ENCODE results near the gene TAOK1. TPM values are rescaled to one million over a fixed set of nuclear protein-coding genes. Genes with fewer than 3 reads are reported as not detected.

Gene TAOK1
- total RNA-seq, 1 donor from 2014 or later, result 100 TPM

GRCh38 chr17:29524692-29525091 lies 134.5 kb downstream of the TAOK1 start:
- Histone ChIP-seq H3K27ac (ENCODE audit: low read depth, low read length) (no peak overlapping the region), H3K4me3 (ENCODE audit: insufficient read depth, low read depth, low read length) (no peak overlapping the region), H3K4me1 (ENCODE audit: insufficient read depth, low read length) (no peaks in the 10 kb centered on the region), H2AFZ (ENCODE audit: low read depth, low read length) (no peak overlapping the region), H3K4me2 (ENCODE audit: low read length) (no peak overlapping the region), H3K27me3 (ENCODE audit: insufficient read depth, low read length) (no peaks in the 10 kb centered on the region), H3K9ac (ENCODE audit: low read length) (no peak overlapping the region), H3K9me3 (ENCODE audit: insufficient read depth, low read depth, low read length) (no peaks in the 10 kb centered on the region), H3K79me2 (ENCODE audit: insufficient read depth, low read length) (no peaks in the 10 kb centered on the region), H3K36me3 (ENCODE audit: insufficient read depth, low read length) (peaks cover 19% of the 10 kb centered on the region), H4K20me1 (ENCODE audit: insufficient read depth, low read length) (peaks cover 5% of the 10 kb centered on the region)
- H3K36me3 Mint-ChIP-seq (ENCODE audit: low read depth, unreplicated experiment), result peaks cover 3% of the 10 kb centered on the region
- no peak for TF ChIP-seq EZH2 (IDR thresholded peaks at IDR 0.05; ENCODE audit: insufficient read depth, low read length)
- TF ChIP-seq, protein P1, sequence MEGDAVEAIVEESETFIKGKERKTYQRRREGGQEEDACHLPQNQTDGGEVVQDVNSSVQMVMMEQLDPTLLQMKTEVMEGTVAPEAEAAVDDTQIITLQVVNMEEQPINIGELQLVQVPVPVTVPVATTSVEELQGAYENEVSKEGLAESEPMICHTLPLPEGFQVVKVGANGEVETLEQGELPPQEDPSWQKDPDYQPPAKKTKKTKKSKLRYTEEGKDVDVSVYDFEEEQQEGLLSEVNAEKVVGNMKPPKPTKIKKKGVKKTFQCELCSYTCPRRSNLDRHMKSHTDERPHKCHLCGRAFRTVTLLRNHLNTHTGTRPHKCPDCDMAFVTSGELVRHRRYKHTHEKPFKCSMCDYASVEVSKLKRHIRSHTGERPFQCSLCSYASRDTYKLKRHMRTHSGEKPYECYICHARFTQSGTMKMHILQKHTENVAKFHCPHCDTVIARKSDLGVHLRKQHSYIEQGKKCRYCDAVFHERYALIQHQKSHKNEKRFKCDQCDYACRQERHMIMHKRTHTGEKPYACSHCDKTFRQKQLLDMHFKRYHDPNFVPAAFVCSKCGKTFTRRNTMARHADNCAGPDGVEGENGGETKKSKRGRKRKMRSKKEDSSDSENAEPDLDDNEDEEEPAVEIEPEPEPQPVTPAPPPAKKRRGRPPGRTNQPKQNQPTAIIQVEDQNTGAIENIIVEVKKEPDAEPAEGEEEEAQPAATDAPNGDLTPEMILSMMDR (IDR thresholded peaks at IDR 0.05; ENCODE audit: insufficient read depth, low read depth, low read length), result no peak
- no peak for FAIRE-seq
- DNase-seq (ENCODE audit: low read depth), result no peak
- H3K27ac Mint-ChIP-seq (ENCODE audit: unreplicated experiment), result no peak overlapping the region
- H3K27me3 Mint-ChIP-seq (ENCODE audit: low read depth, unreplicated experiment), result no peaks in the 10 kb centered on the region
- no peaks in the 10 kb centered on the region for H3K4me1 Mint-ChIP-seq (ENCODE audit: low read depth, unreplicated experiment)
- H3K4me3 Mint-ChIP-seq (ENCODE audit: unreplicated experiment), result no peak overlapping the region
- no peaks in the 10 kb centered on the region for H3K9me3 Mint-ChIP-seq (ENCODE audit: unreplicated experiment)

DNA sequence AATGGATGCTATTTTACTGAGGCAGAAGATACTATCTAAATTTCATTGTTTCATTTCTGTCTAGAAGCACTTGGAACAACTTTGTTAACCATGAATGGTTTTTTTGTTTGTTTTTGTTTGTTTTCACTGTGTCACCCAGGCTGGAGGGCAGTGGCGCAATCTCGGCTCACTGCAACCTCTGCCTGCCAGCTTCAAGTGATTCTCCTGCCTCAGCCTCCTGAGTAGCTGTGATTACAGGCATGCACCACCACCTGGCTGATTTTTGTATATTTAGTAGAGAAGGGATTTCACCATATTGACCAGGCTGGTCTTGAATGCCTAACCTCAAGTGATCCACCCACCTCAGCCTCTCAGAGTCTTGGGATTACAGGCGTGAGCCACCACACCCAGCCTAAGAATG lies 136.2 kb downstream of the TAOK1 start:
- FAIRE-seq (no peak), DNase-seq (ENCODE audit: low read depth) (no peak)
- Histone ChIP-seq H3K4me2 (ENCODE audit: low read length) (no peak overlapping the region), H3K27me3 (ENCODE audit: insufficient read depth, low read length) (no peaks in the 10 kb centered on the region), H3K4me1 (ENCODE audit: insufficient read depth, low read length) (no peaks in the 10 kb centered on the region), H3K27ac (ENCODE audit: low read depth, low read length) (no peak overlapping the region), H2AFZ (ENCODE audit: low read depth, low read length) (no peak overlapping the region), H3K79me2 (ENCODE audit: insufficient read depth, low read length) (no peaks in the 10 kb centered on the region), H4K20me1 (ENCODE audit: insufficient read depth, low read length) (peaks cover 9% of the 10 kb centered on the region), H3K4me3 (ENCODE audit: insufficient read depth, low read depth, low read length) (no peak overlapping the region), H3K36me3 (ENCODE audit: insufficient read depth, low read length) (peaks cover 22% of the 10 kb centered on the region), H3K9me3 (ENCODE audit: insufficient read depth, low read depth, low read length) (no peaks in the 10 kb centered on the region), H3K9ac (ENCODE audit: low read length) (no peak overlapping the region)
- TF ChIP-seq, protein P1 (IDR thresholded peaks at IDR 0.05; ENCODE audit: insufficient read depth, low read depth, low read length), result no peak
- TF ChIP-seq EZH2 (IDR thresholded peaks at IDR 0.05; ENCODE audit: insufficient read depth, low read length), result no peak
- Mint-ChIP-seq H3K27ac (ENCODE audit: unreplicated experiment) (no peak overlapping the region), H3K4me1 (ENCODE audit: low read depth, unreplicated experiment) (no peaks in the 10 kb centered on the region), H3K27me3 (ENCODE audit: low read depth, unreplicated experiment) (no peaks in the 10 kb centered on the region), H3K36me3 (ENCODE audit: low read depth, unreplicated experiment) (peaks cover 4% of the 10 kb centered on the region), H3K4me3 (ENCODE audit: unreplicated experiment) (no peak overlapping the region), H3K9me3 (ENCODE audit: unreplicated experiment) (no peaks in the 10 kb centered on the region)

- Histone ChIP-seq H3K9ac (ENCODE audit: low read length) (no peak overlapping the region), H3K4me3 (ENCODE audit: insufficient read depth, low read depth, low read length) (no peak overlapping the region), H3K79me2 (ENCODE audit: insufficient read depth, low read length) (no peaks in the 10 kb centered on the region), H3K36me3 (ENCODE audit: insufficient read depth, low read length) (peaks cover 23% of the 10 kb centered on the region), H3K9me3 (ENCODE audit: insufficient read depth, low read depth, low read length) (no peaks in the 10 kb centered on the region), H4K20me1 (ENCODE audit: insufficient read depth, low read length) (peaks cover 16% of the 10 kb centered on the region), H3K27me3 (ENCODE audit: insufficient read depth, low read length) (no peaks in the 10 kb centered on the region), H3K27ac (ENCODE audit: low read depth, low read length) (no peak overlapping the region), H3K4me1 (ENCODE audit: insufficient read depth, low read length) (no peaks in the 10 kb centered on the region), H2AFZ (ENCODE audit: low read depth, low read length) (no peak overlapping the region), H3K4me2 (ENCODE audit: low read length) (no peak overlapping the region)
- DNase-seq (ENCODE audit: low read depth) (no peak), FAIRE-seq (no peak)
- Mint-ChIP-seq H3K27ac (ENCODE audit: unreplicated experiment) (no peak overlapping the region), H3K36me3 (ENCODE audit: low read depth, unreplicated experiment) (peaks cover 19% of the 10 kb centered on the region), H3K4me3 (ENCODE audit: unreplicated experiment) (no peak overlapping the region), H3K27me3 (ENCODE audit: low read depth, unreplicated experiment) (no peaks in the 10 kb centered on the region), H3K9me3 (ENCODE audit: unreplicated experiment) (no peaks in the 10 kb centered on the region), H3K4me1 (ENCODE audit: low read depth, unreplicated experiment) (no peaks in the 10 kb centered on the region)
- TF ChIP-seq, protein P1 (IDR thresholded peaks at IDR 0.05; ENCODE audit: insufficient read depth, low read depth, low read length), result no peak
- no peak for TF ChIP-seq EZH2 (IDR thresholded peaks at IDR 0.05; ENCODE audit: insufficient read depth, low read length)
These were observed 143.8 kb downstream of the TAOK1 start for GRCh38 chr17:29533976-29534375.

All from astrocyte (in vitro differentiated cells and primary cell).